NCI-H2196 (cell line): Measurements from ENCODE around the gene NUDT1.

Experiments
- DNase-seq: peaks from one replicate; lab custom pipeline; 2025; ENCODE audit not compliant: unreplicated experiment; lab: John Stamatoyannopoulos, UW

The NUDT1 gene

GRCh38 chr7:2222516-2222915 is 19.5 kb upstream of the NUDT1 start:
- DNase-seq: no peak

- no peak for DNase-seq
These were observed 18.7 kb upstream of the NUDT1 start for GRCh38 chr7:2223321-2223720.

GRCh38 chr7:2224491-2224928 is 17.5 kb upstream of the NUDT1 start:
- DNase-seq: no peak

- no peak for DNase-seq
These were observed 17.1 kb upstream of the NUDT1 start for GRCh38 chr7:2224934-2225333.

- no peak for DNase-seq
These were observed 16.7 kb upstream of the NUDT1 start for GRCh38 chr7:2225336-2225735.

- no peak for DNase-seq
These were observed 16.2 kb upstream of the NUDT1 start for GRCh38 chr7:2225830-2226229.

GRCh38 chr7:2227699-2228098 is 14.3 kb upstream of the NUDT1 start:
- DNase-seq: no peak

GRCh38 chr7:2228921-2229320 is 13.1 kb upstream of the NUDT1 start:
- DNase-seq: no peak

- no peak for DNase-seq
These were observed 12.6 kb upstream of the NUDT1 start for GRCh38 chr7:2229467-2229866.

GRCh38 chr7:2230226-2230625 is 11.8 kb upstream of the NUDT1 start:
- no peak for DNase-seq

- DNase-seq: no peak
These were observed 11.1 kb upstream of the NUDT1 start for GRCh38 chr7:2230882-2231281.

- no peak for DNase-seq
These were observed 9.8 kb upstream of the NUDT1 start for GRCh38 chr7:2231992-2232765.

- peak; percentile 86 for DNase-seq
These were observed 9.1 kb upstream of the NUDT1 start, which contains the start of gene MAD1L1 for GRCh38 chr7:2232766-2233520. Gene MAD1L1, minus strand, starts transcription at chr7:2232945. Its CDS starts 2,812 bp downstream, at chr7:2230133.

GRCh38 chr7:2233926-2234325 is 8.1 kb upstream of the NUDT1 start:
- DNase-seq: no peak

GRCh38 chr7:2237109-2237602 is 4.9 kb upstream of the NUDT1 start:
- DNase-seq: no peak

GRCh38 chr7:2239242-2239641 is 2.8 kb upstream of the NUDT1 start:
- DNase-seq: no peak

GRCh38 chr7:2242541-2243429 is 759 bp downstream of the NUDT1 start:
- peak; percentile 10 for DNase-seq

- DNase-seq: no peak
These were observed 1.4 kb downstream of the NUDT1 start for GRCh38 chr7:2243458-2243857.

GRCh38 chr7:2244404-2244995 is 2.5 kb downstream of the NUDT1 start:
- no peak for DNase-seq

GRCh38 chr7:2245883-2246675 is 4.1 kb downstream of the NUDT1 start:
- no peak for DNase-seq
